HCT116 (cell line): ENCODE results near the gene PDE4B.

Experiments used
- POLR2A ChIP-seq: IDR thresholded peaks from 2 replicates; pipeline ENCODE4 v1.7.0; 2011; ENCODE audit warnings: borderline replicate concordance; ENCODE audit not compliant: insufficient read depth, insufficient read length; ENCODE audit errors: extremely low read depth
- SP1 ChIP-seq: IDR thresholded peaks from 2 replicates; pipeline ENCODE4 v1.6.1; 2012; ENCODE audit warnings: low read depth
- ZFX ChIP-seq: fragments of 450-650 bp; IDR thresholded peaks from 2 replicates; pipeline ENCODE4 v1.6.1; 2017
- ZNF274 ChIP-seq: fragments of 200-500 bp; sonication (Bioruptor generic); IDR thresholded peaks from 2 replicates; pipeline ENCODE4 v1.6.1; 2014; ENCODE audit warnings: mild to moderate bottlenecking, low read depth, low read length, inconsistent platforms

- no peak for TF ChIP-seq POLR2A
- TF ChIP-seq ZFX: no peak
- no peak for TF ChIP-seq SP1
- TF ChIP-seq ZNF274: no peak
Observed at GRCh38 chr1:65955071-65955470, 162.4 kb downstream of the PDE4B start.
